H9 (cell line): Measurements from ENCODE around the gene HRAS. TPM values are rescaled to one million over a fixed set of nuclear protein-coding genes. Genes with fewer than 3 reads are reported as not detected.

Experiments used
- DNase-seq: peaks from one replicate; pipeline ENCODE4 v3.0.0-alpha.2; 2017
- H2AFZ ChIP-seq: one replicate; pipeline ENCODE4 v1.6.1; 2013; ENCODE audit warnings: mild to moderate bottlenecking, low read length, control low read depth, moderate library complexity
- H2AK5ac ChIP-seq: 2 replicates; pipeline ENCODE4 v1.6.1; 2013; ENCODE audit warnings: low read length, control low read depth, mixed read lengths; ENCODE audit not compliant: insufficient read length
- H2BK120ac ChIP-seq: one replicate; pipeline ENCODE4 v1.6.1; 2013; ENCODE audit warnings: low read depth, mild to moderate bottlenecking, low read length, control low read depth, inconsistent platforms; ENCODE audit not compliant: poor library complexity, severe bottlenecking
- H2BK12ac ChIP-seq: 2 replicates; pipeline ENCODE4 v1.6.1; 2013; ENCODE audit warnings: low read length, control low read depth, mixed read lengths, low read depth; ENCODE audit not compliant: insufficient read length
- H2BK15ac ChIP-seq: 2 replicates; pipeline ENCODE4 v1.6.1; 2013; ENCODE audit warnings: low read depth, low read length, control low read depth
- H2BK20ac ChIP-seq: one replicate; pipeline ENCODE4 v1.6.1; 2013; ENCODE audit warnings: low read depth, mild to moderate bottlenecking, low read length, control low read depth, inconsistent platforms; ENCODE audit not compliant: poor library complexity, severe bottlenecking
- H2BK5ac ChIP-seq: 2 replicates; pipeline ENCODE4 v1.6.1; 2013; ENCODE audit warnings: low read length, control low read depth, mixed read lengths; ENCODE audit not compliant: insufficient read length
- H3K14ac ChIP-seq: 2 replicates; pipeline ENCODE4 v1.6.1; 2013; ENCODE audit warnings: low read length, control low read depth; ENCODE audit not compliant: insufficient read depth
- H3K18ac ChIP-seq: 2 replicates; pipeline ENCODE4 v1.6.1; 2013; ENCODE audit warnings: low read depth, mild to moderate bottlenecking, mixed read lengths, low read length, control low read depth; ENCODE audit not compliant: insufficient read length
- H3K23ac ChIP-seq: 2 replicates; pipeline ENCODE4 v1.6.1; 2013; ENCODE audit warnings: low read length, control low read depth, mixed read lengths, low read depth; ENCODE audit not compliant: insufficient read length
- H3K23me2 ChIP-seq: 2 replicates; pipeline ENCODE4 v1.6.1; 2013; ENCODE audit warnings: low read depth, mild to moderate bottlenecking, mixed read lengths, low read length, control low read depth; ENCODE audit not compliant: insufficient read length, poor library complexity, severe bottlenecking
- H3K27ac ChIP-seq: 2 replicates; pipeline ENCODE4 v1.5.1; 2013; ENCODE audit warnings: low read length, control low read depth, mixed read lengths, low read depth; ENCODE audit not compliant: insufficient read length
- H3K27me3 ChIP-seq: 2 replicates; pipeline ENCODE4 v1.6.1; 2013; ENCODE audit warnings: low read length, control low read depth, inconsistent platforms; ENCODE audit not compliant: insufficient read depth
- H3K4ac ChIP-seq: 2 replicates; pipeline ENCODE4 v1.6.1; 2013; ENCODE audit warnings: low read depth, mild to moderate bottlenecking, control low read depth, inconsistent platforms, low read length, moderate library complexity
- H3K4me1 ChIP-seq: 2 replicates; pipeline ENCODE4 v1.6.1; 2013; ENCODE audit warnings: low read length, control low read depth, inconsistent platforms; ENCODE audit not compliant: insufficient read depth
- H3K4me2 ChIP-seq: 2 replicates; pipeline ENCODE4 v1.6.1; 2013; ENCODE audit warnings: low read length, control low read depth, mixed read lengths; ENCODE audit not compliant: insufficient read length, insufficient read depth
- H3K56ac ChIP-seq: 2 replicates; pipeline ENCODE4 v1.6.1; 2013; ENCODE audit warnings: low read depth, mild to moderate bottlenecking, mixed read lengths, low read length, control low read depth; ENCODE audit not compliant: insufficient read length
- H3K79me1 ChIP-seq: 2 replicates; pipeline ENCODE4 v1.6.1; 2013; ENCODE audit warnings: low read depth, mild to moderate bottlenecking, moderate library complexity, low read length, control low read depth, inconsistent platforms; ENCODE audit not compliant: insufficient read depth, poor library complexity, severe bottlenecking
- H3K79me2 ChIP-seq: 2 replicates; pipeline ENCODE4 v1.6.1; 2013; ENCODE audit warnings: low read length, control low read depth, inconsistent platforms; ENCODE audit not compliant: insufficient read depth
- H3K9ac ChIP-seq: 2 replicates; pipeline ENCODE4 v1.6.1; 2013; ENCODE audit warnings: low read length, control low read depth, mixed read lengths; ENCODE audit not compliant: insufficient read length; ENCODE audit errors: extremely low read depth
- H3K9me3 ChIP-seq: one replicate; pipeline ENCODE4 v1.6.1; 2013; ENCODE audit warnings: low read depth, low read length, inconsistent platforms; ENCODE audit not compliant: control insufficient read depth
- H3T11ph ChIP-seq: one replicate; pipeline ENCODE4 v1.6.1; 2013; ENCODE audit warnings: mild to moderate bottlenecking, low read length, control low read depth, inconsistent platforms
- H4K20me1 ChIP-seq: one replicate; pipeline ENCODE4 v1.6.1; 2013; ENCODE audit not compliant: control insufficient read depth, insufficient read length, insufficient read depth
- H4K5ac ChIP-seq: 2 replicates; pipeline ENCODE4 v1.6.1; 2013; ENCODE audit warnings: low read depth, mild to moderate bottlenecking, mixed read lengths, low read length, control low read depth; ENCODE audit not compliant: insufficient read length
- H4K8ac ChIP-seq: replicated peaks from 2 replicates; pipeline ENCODE4 v1.6.1; 2013; ENCODE audit warnings: low read length, control low read depth, mixed read lengths, low read depth; ENCODE audit not compliant: insufficient read length
- H4K91ac ChIP-seq: 2 replicates; pipeline ENCODE4 v1.6.1; 2013; ENCODE audit warnings: low read depth, mild to moderate bottlenecking, moderate library complexity, mixed read lengths, low read length, control low read depth; ENCODE audit not compliant: insufficient read length
- H3K27ac Mint-ChIP-seq, 3 experiments: 2 replicates in 2 of 3; 3 replicates in 1 of 3; pipeline ENCODE4 v1.8.0; 2020 to 2021; ENCODE audit warnings: mixed read lengths in 3 of 3, mild to moderate bottlenecking in 1 of 3, moderate library complexity in 1 of 3
- H3K27me3 Mint-ChIP-seq: 2 replicates; pipeline ENCODE4 v1.8.0; 2021; ENCODE audit warnings: low read depth, mild to moderate bottlenecking, moderate library complexity, mixed read lengths
- H3K36me3 Mint-ChIP-seq, 3 experiments: 2 replicates in 2 of 3; 3 replicates in 1 of 3; pipeline ENCODE4 v1.8.0; 2020 to 2021; ENCODE audit warnings: low read depth in 3 of 3, mixed read lengths in 3 of 3; ENCODE audit not compliant: insufficient read depth in 1 of 3
- H3K4me1 Mint-ChIP-seq, 2 experiments: 2 replicates each; pipeline ENCODE4 v1.8.0; 2020; ENCODE audit warnings: mixed read lengths in 2 of 2
- H3K4me3 Mint-ChIP-seq, 2 experiments: 2 replicates in 1 of 2; 3 replicates in 1 of 2; pipeline ENCODE4 v1.8.0; 2020 to 2021; ENCODE audit warnings: mild to moderate bottlenecking in 2 of 2, mixed read lengths in 2 of 2, moderate library complexity in 1 of 2
- H3K9me3 Mint-ChIP-seq, 2 experiments: 2 replicates in 1 of 2; 3 replicates in 1 of 2; pipeline ENCODE4 v1.8.0; 2020; ENCODE audit warnings: mild to moderate bottlenecking in 2 of 2, mixed read lengths in 2 of 2, moderate library complexity in 1 of 2
- WGBS: extraction: QIAGEN DNeasy Blood & Tissue Kit; methylation state at CpG from one replicate; pipeline ENCODE4 v1.1.7; 2013; ENCODE audit warnings: missing lambda C conversion rate, low lambda C conversion rate, mixed read lengths; ENCODE audit not compliant: insufficient read length; ENCODE audit errors: extremely low coverage; 5-methylcytosine and 5-hydroxymethylcytosine counted together
- total RNA-seq: library from RNA; stranded (reverse); gene quantifications from 2 replicates; pipeline ENCODE4 v1.2.1, GENCODE V29; 2021
- TF ChIP-seq, protein P1 (sequence below): fragments of 200-600 bp; sonication (generic); conservative IDR thresholded peaks from 3 replicates; pipeline ENCODE4 v1.8.0; 2021; ENCODE audit warnings: antibody characterized with exemption, mild to moderate bottlenecking

HRAS gene
- total RNA-seq, 1 experiment from 2014 or later: 61.8 TPM

DNA sequence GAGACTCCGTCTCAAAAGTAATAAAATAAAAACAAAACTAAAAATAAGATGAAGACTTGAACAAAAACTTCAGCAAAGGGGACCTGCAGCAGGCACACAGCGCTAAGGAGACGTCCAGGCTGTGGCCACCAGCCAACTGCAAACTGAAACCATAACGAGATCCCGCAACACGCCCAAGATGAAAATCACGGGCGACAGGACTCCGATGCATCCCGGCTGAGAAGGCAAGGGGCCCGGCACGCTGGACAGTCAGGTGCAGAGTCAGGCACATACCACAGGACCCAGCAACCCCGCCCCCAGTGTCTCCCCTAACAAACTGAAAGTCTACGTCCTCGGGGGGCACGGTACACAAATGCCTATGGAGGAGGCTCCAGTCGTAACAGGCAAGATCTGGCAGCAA lies 9.2 kb downstream of the HRAS start:
- no peak overlapping the region for H4K91ac ChIP-seq
- no peaks in the 10 kb centered on the region for H3K23me2 ChIP-seq
- Mint-ChIP-seq H3K9me3 (peaks cover 5 to 11% of the 10 kb centered on the region in 2 experiments), H3K27me3 (peaks cover 3% of the 10 kb centered on the region), H3K36me3 (peaks cover 0 to 3% (median under 1%) of the 10 kb centered on the region in 3 experiments; a peak in 3 of 7 replicates), H3K27ac (no peak overlapping the region), H3K4me3 (no peak overlapping the region), H3K4me1 (no peaks in the 10 kb centered on the region)
- DNase-seq: no peak
- no peak overlapping the region for H2BK20ac ChIP-seq
- no peaks in the 10 kb centered on the region for H3K27me3 ChIP-seq
- no peak overlapping the region for H3T11ph ChIP-seq
- no peaks in the 10 kb centered on the region for H3K4me1 ChIP-seq
- no peak overlapping the region for H3K27ac ChIP-seq
- H2BK15ac ChIP-seq: no peak overlapping the region
- H3K14ac ChIP-seq: no peak overlapping the region
- no CpG with 5 or more reads among the region's 17 CpGs for WGBS
- no peaks in the 10 kb centered on the region for H3K79me2 ChIP-seq
- no peaks in the 10 kb centered on the region for H3K79me1 ChIP-seq
- H2BK5ac ChIP-seq: no peak overlapping the region
- no peak overlapping the region for H2BK12ac ChIP-seq
- H2AK5ac ChIP-seq: no peak overlapping the region
- no peak overlapping the region for H2AFZ ChIP-seq
- H4K20me1 ChIP-seq: no peaks in the 10 kb centered on the region
- H4K8ac ChIP-seq: no peak overlapping the region
- TF ChIP-seq, protein P1, sequence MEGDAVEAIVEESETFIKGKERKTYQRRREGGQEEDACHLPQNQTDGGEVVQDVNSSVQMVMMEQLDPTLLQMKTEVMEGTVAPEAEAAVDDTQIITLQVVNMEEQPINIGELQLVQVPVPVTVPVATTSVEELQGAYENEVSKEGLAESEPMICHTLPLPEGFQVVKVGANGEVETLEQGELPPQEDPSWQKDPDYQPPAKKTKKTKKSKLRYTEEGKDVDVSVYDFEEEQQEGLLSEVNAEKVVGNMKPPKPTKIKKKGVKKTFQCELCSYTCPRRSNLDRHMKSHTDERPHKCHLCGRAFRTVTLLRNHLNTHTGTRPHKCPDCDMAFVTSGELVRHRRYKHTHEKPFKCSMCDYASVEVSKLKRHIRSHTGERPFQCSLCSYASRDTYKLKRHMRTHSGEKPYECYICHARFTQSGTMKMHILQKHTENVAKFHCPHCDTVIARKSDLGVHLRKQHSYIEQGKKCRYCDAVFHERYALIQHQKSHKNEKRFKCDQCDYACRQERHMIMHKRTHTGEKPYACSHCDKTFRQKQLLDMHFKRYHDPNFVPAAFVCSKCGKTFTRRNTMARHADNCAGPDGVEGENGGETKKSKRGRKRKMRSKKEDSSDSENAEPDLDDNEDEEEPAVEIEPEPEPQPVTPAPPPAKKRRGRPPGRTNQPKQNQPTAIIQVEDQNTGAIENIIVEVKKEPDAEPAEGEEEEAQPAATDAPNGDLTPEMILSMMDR: no peak
- no peak overlapping the region for H3K18ac ChIP-seq
- no peaks in the 10 kb centered on the region for H3K9me3 ChIP-seq
- no peak overlapping the region for H3K4ac ChIP-seq
- no peak overlapping the region for H3K9ac ChIP-seq
- H4K5ac ChIP-seq: no peak overlapping the region
- H3K56ac ChIP-seq: no peak overlapping the region
- no peak overlapping the region for H3K4me2 ChIP-seq
- H2BK120ac ChIP-seq: no peak overlapping the region
- no peak overlapping the region for H3K23ac ChIP-seq
